ENCODE measurements around the gene DCAF15.

Gene DCAF15

DNA sequence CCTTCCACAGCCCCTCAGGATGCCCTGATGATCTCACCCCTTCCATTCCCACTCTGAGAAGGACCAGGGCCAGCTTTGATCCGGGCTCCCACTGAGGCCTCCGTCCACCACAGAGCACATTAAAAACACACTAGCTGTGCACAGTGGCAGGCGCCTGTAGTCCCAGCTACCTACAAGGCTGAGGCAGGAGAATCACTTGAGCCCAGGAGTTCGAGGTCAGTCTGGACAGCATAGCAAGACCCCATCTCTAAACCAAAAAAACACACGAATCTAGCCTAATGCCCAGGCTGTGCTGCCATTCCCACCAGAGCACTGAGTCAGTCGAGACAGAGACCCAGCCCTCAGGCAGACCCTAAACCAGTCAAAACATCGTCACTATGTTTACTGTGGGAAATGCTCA is 39.7 kb downstream of the DCAF15 start:
- in situ Hi-C loops (cut with MboI; ENCODE audit: low sequenced_read_pairs), result no loop called here

DNA sequence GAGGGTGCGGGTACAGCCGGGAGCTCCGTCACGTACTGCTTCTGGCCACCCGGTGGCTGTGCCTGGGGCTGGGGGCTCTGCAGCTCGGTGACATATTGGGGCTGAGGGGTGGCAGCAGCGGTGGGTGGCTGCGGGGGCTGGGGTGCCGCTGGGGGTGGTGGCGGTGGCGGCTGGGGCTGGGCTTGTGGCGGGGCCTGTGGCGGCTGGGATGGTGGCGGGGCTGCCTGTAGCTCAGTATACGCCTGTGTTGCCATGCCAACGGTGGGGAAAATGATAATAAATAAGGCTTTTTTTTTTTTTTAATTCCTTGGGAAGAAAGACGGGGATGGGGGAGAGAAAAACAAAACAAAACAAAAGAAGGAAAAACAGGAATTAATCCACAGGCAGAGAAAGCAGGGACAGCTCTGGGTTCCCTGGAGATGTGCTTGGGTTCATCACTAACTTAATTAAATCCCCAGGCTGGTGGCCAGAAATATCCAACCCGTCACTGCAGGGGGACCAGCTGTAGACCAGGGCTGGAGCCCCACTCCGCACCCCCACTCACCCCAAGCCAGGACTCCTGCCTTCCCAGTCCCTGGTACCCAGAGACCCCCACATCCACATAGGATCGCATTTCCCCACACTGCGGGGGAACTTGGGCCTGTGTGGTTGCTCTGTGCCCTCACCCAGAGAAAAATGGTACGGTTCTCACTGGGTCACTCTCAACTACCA is 41.4 kb downstream of the DCAF15 start:
- in situ Hi-C loops (cut with MboI; ENCODE audit: low sequenced_read_pairs), result no loop called here

DNA sequence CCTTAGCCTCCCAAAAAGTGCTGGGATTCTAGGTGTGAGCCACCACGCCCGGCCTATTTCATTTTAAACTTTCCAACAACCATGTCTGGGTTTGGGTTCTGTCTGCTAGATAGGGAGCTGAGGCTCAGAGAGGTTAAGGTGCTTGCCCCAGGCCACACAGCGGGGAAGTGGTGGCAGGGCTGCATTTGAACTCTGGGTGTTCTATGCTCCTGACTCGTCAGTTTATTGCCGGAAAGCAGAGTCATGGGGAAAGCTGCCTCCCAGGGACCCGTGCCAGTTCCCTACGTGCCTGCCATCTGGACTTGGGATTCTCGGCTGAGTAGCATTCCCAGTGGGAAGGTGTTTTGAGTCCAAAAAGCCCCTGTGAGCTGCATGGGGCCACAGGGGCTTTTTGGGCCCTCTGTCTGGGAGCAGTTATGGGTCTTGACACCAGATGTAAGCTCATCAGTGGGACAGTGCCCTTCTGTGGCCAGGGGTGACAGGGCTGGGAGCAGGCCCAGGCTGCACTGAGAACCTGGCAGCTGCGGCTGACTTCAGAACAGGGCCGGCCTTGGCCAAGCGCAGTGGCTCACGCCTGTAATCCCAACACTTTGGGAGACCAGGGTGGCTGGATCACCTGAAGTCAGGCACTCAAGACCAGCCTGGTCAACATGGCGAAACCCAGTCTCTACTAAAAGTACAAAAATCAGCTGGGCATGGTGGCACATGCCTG is 42.9 kb downstream of the DCAF15 start:
- in situ Hi-C loops (cut with MboI; ENCODE audit: low sequenced_read_pairs), result no loop called here

DNA sequence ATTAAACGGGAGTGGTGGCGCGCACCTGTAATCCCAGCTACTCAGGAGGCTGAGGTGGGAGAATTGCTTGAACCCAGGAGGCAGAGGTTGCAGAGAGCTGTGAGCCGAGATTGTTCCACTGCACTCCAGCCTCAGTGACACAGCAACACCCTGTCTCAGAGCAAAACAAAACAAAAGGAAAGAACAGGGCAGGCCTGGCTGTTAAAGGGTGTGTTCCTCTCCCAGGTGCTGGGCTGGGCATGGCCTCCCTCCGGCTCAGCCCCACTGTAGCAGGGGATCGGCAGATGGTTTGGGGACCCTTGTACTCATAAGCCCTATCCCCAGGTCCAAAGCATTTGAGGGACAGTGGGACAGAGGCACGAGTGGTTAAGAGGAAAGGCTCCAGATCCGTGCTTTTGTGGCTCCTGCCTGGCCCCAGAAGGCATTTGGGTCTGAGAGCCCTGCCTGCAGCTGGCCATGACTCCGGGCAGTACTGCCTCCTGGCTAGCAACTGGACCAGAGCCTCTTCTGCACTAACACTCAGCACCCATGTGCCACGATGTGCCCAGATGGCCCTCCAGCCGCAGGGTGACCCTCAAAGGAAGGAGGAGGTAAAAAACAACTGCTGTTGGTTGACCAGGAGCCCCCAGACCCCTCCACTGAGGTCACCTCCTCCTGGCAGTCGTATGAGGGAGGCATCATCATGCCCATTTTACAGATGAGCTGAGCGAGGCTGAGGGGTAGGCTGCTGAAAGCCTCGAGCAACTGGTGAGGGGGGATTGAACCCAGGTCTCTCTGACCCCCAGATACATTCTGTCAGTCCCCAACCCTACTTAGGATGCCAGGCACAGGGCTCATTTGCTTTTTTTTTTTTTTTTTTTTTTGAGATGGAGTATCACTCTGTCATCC is 43.8 kb downstream of the DCAF15 start:
- in situ Hi-C loops (cut with MboI; ENCODE audit: low sequenced_read_pairs), result no loop called here

GRCh38 chr19:13996928-13997630 is 44.8 kb downstream of the DCAF15 start:
- in situ Hi-C loops (cut with MboI; ENCODE audit: low sequenced_read_pairs), result no loop called here

GRCh38 chr19:13997631-13997962 is 45.3 kb downstream of the DCAF15 start:
- in situ Hi-C loops (cut with MboI; ENCODE audit: low sequenced_read_pairs), result no loop called here

DNA sequence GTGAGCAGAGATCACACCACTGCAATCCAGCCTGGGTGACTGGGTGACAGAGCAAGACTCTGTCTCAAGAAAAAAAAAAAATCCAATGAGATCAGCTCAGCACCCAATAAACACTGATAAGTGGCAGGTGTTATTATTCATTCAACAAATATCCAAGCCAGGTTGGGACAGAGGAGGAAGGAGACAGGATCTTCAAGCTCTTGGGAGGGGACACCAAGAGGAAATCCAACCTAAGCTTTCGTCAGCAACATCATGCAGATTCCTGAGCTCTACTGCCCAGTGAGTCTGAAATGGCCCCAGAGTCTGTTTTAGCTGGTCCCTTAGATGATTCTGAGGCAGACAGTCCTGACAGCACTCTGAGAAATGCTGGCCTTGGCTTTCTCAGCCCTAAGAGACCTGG is 46.1 kb downstream of the DCAF15 start:
- in situ Hi-C loops (cut with MboI; ENCODE audit: low sequenced_read_pairs), result no loop called here

DNA sequence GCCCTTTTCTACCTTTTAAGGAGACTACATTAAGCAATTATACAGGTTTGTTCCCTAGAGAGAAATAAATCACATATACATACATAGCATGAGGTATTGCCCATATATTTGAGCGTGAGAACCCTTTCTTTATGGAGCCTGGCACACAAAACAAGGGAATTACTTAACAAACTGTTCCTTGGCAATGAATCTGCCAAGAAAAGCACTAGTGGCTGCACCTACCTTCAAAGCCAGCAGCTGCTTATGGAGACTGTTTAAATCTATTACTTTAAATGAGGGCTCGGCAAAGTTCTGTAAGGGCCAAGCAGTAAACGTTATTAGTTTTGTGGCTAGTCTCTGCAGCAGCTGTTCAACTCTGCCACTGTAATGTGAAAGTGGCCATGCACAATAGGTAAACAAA is 46.8 kb downstream of the DCAF15 start:
- in situ Hi-C loops (cut with MboI; ENCODE audit: low sequenced_read_pairs), result no loop called here

DNA sequence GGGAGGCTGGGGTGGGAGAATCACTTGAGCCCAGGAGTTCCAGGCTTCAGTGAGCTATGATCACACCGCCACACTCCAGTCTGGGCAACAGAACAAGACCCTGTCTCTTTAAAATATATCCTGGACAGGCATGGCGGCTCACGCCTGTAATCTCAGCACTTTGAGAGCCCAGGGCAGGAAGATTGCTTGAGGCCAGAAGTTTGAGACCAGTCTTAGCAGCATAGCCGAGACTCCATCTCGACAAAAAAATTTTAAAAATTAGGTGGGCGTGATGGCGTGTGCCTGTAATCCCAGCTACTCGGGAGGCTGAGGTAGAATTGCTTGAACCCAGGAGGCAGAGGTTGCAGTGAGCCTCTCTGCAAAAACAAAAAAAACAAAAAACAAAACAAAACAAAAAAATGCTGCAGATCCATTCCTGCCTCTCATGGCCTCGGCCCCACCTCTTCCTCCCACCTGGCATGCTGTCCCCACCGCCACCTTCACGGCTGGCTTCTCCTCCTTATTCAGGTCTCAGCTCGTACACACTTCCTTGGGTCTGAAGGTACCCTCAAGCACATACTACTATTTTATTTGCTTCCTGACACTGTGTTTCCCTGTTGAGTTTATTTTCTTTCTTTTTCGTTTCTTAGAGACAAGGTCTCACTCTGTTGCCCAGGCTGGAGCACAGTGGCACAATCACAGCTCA is 48.5 kb downstream of the DCAF15 start:
- in situ Hi-C loops (cut with MboI; ENCODE audit: low sequenced_read_pairs), result no loop called here

GRCh38 chr19:14002571-14003250 is 50.4 kb downstream of the DCAF15 start:
- in situ Hi-C loops (cut with MboI; ENCODE audit: low sequenced_read_pairs), result no loop called here

DNA sequence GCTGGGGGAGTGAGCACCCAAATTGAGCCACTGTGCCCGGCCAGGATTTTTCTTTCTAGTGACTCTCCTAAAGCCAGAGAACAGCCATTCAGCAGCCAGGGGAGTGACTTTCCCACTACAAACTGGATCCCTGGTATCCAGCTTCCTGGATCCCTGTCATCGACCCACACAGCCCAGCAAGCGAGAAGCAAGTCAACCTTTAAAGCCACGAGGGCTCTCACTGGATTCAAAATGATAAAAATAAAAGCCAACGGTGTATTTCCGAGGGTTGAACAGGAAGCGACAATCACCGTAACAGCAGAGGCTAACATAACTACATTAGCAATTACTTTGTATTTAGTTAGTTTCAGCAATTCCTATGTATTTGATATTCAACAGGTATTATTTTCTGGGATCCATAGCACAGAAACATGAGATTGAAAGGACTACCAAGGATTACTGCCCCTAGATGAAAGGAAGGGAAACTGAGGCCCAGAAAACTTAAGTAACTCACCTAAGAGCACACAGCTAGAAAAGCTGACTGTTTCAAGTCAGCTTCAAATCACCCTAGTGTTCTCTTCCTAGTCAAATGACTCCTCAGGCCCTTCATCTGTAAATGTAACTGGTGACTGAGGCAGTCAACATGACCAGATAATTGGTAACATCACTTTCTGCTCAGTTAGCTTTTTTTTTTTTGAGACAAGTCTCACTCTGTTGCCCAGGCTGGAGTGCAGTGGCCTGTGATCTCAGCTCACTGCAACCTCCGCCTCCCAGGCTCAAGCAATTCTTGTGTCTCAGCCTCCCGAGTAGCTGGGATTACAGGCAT is 51.1 kb downstream of the DCAF15 start:
- in situ Hi-C loops (cut with MboI; ENCODE audit: low sequenced_read_pairs), result no loop called here

DNA sequence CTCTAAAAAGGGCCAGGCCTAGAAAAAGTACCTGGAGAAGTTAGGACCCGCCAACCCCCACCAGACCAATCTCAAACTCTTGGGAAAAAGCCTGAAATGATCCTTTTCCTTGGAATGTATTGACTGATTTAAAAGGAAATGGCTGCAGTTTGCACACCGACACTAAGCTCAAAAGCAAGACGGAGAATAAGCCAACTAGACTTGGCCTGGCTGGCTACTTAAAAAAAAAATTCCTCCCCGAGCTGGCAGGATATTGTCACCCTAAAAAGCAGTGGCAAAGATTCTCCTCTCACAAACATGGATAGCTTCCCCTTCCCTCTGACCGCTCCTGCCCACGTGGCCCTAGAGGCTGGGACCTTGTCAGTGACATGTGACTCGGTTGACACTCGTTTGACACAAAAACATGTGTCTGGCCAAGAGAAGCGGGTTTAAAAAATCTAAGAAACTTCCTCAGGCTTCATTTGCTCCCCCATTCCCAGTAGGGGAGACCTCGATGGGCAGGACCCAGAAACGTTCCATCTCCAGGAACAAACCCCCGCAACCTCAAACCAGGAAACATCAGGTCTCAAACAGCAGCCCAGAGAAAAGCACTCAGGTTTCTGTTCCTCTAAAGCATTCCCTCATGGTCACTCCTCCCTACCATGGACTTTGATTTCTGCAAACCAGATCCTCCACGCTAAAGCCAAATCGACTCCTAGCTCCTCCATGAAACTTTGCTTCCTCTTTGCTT is 52.5 kb downstream of the DCAF15 start:
- in situ Hi-C loops (cut with MboI; ENCODE audit: low sequenced_read_pairs), result no loop called here

- in situ Hi-C loops (cut with MboI; ENCODE audit: low sequenced_read_pairs), result no loop called here
These were observed 53.2 kb downstream of the DCAF15 start for GRCh38 chr19:14005349-14006084.

GRCh38 chr19:14006085-14006765 is 53.9 kb downstream of the DCAF15 start, which contains the start of gene RFX1:
Gene RFX1, minus strand, starts transcription at chr19:14006320. Its CDS starts 12,477 bp downstream, at chr19:13993843.
- in situ Hi-C loops (cut with MboI; ENCODE audit: low sequenced_read_pairs), result no loop called here

GRCh38 chr19:14006766-14007562 is 54.7 kb downstream of the DCAF15 start:
- in situ Hi-C loops (cut with MboI; ENCODE audit: low sequenced_read_pairs), result no loop called here
